ENCODE results near the gene SLC6A8. TPM values are rescaled to one million over a fixed set of nuclear protein-coding genes. Genes with fewer than 3 reads are reported as not detected.

The SLC6A8 gene
- total and polyA plus RNA-seq, 2 of the 4 experiments (the other 2 are of a cell fraction) = 7.2 to 25.5 TPM

GRCh38 chrX:153665726-153666306 lies 21.9 kb upstream of the SLC6A8 start:
- ChIA-PET CTCF (interaction anchor here (0.6 to 2.5 kb wide), 3 partner anchors 48 to 111 kb away, joined by 3 to 16 read pairs (median 4); no protein-coding TSS in a partner anchor), POLR2A (ENCODE audit: unreplicated experiment) (no interaction called here)
- DNase-seq (no peak), ATAC-seq (ENCODE audit: low read depth) (no peak)
- no peak overlapping the region for H2BK20ac ChIP-seq (ENCODE audit: low read depth, low read length)
- in situ Hi-C loops (cut with MboI; ENCODE audit: low sequenced_read_pairs) (loop anchor here (5.0 to 25.0 kb wide), 2 partner anchors 109 to 704 kb away; no protein-coding TSS in a partner anchor), dilution Hi-C loops (cut with HindIII; ENCODE audit: low sequenced_read_pairs, unreplicated experiment) (no loop called here), intact Hi-C loops (cut with micrococcal nuclease) (loop anchor here (5.0 kb wide), 2 partner anchors 634 to 724 kb away; no protein-coding TSS in a partner anchor)
- H4K91ac ChIP-seq (ENCODE audit: insufficient read depth, low read depth, low read length) = no peak overlapping the region
- no peak overlapping the region for H2AK9ac ChIP-seq (replicated peaks; ENCODE audit: low read depth, low read length, poor library complexity)
- BruUV-seq (replicated peaks) = no TSS peak
- H3K4me3 ChIP-seq (ENCODE audit: insufficient read depth, low read depth, low read length) = no peak overlapping the region
- 80% methylated on average over 1 of the region's 9 CpGs; no CpG with 5 or more reads in 1 of the 2 experiments for WGBS, 2 experiments (ENCODE audit: extremely low coverage in 2 of 2, insufficient read length in 1 of 2)
- no peak overlapping the region for H3K9ac ChIP-seq (ENCODE audit: low read depth, low read length)
- no peaks in the 10 kb centered on the region for H3K36me3 ChIP-seq (ENCODE audit: control insufficient read depth, insufficient read depth, low read length)
- no peak overlapping the region for H3K23ac ChIP-seq (ENCODE audit: low read depth, low read length)
- H3K18ac ChIP-seq (ENCODE audit: low read depth, low read length) = no peak overlapping the region
- H4K20me1 ChIP-seq (ENCODE audit: insufficient read depth, low read length) = no peaks in the 10 kb centered on the region; the same call in 1 of the 2 replicates
- no peak overlapping the region for H4K8ac ChIP-seq (ENCODE audit: low read depth in 2 of 2, low read length in 2 of 2)
- no peaks in the 10 kb centered on the region for H3K4me1 ChIP-seq (ENCODE audit: control insufficient read depth, insufficient read depth, low read length)
- peaks cover 2% of the 10 kb centered on the region for H3K9me3 ChIP-seq (ENCODE audit: control insufficient read depth, insufficient read depth, low read length)
- no peak overlapping the region for H2AFZ ChIP-seq (replicated peaks; ENCODE audit: low read length, poor library complexity)
- no peak overlapping the region for H3K56ac ChIP-seq (ENCODE audit: extremely low read depth, insufficient read depth, low read length)
- H3K27me3 ChIP-seq (ENCODE audit: control insufficient read depth, insufficient read depth, low read length) = peaks cover 16% of the 10 kb centered on the region
- no peaks in the 10 kb centered on the region for H3K79me1 ChIP-seq (ENCODE audit: low read depth in 1 of 2, low read length in 2 of 2)
- H3K14ac ChIP-seq (replicated peaks; ENCODE audit: low read depth, low read length) = no peak overlapping the region
- H4K5ac ChIP-seq (ENCODE audit: low read depth, low read length) = no peak overlapping the region
- no peak overlapping the region for H2BK120ac ChIP-seq (ENCODE audit: low read depth, low read length)
- no peak overlapping the region for H3K4ac ChIP-seq (ENCODE audit: low read depth, low read length)
- no peak overlapping the region for H2BK15ac ChIP-seq (ENCODE audit: low read depth, low read length)
- H3K27ac ChIP-seq (ENCODE audit: insufficient read depth, low read length) = no peak overlapping the region
- no peak overlapping the region for H2AK5ac ChIP-seq (ENCODE audit: low read depth, low read length)
- H2BK5ac ChIP-seq (ENCODE audit: low read depth, low read length, poor library complexity, severe bottlenecking) = no peak overlapping the region
- no peak overlapping the region for H3K4me2 ChIP-seq (ENCODE audit: low read depth, low read length)
- H3K9me1 ChIP-seq (ENCODE audit: insufficient read depth, low read length) = no peaks in the 10 kb centered on the region; the same call in 1 of the 2 replicates
- no peak for TF ChIP-seq CTCF (conservative IDR thresholded peaks at IDR 0.05; ENCODE audit: low read depth, low read length)
- TF ChIP-seq RAD21 (IDR thresholded peaks at IDR 0.05; ENCODE audit: low read length) = no peak
- TF ChIP-seq FOS (IDR thresholded peaks at IDR 0.05; ENCODE audit: low read depth, low read length) = no peak
- TF ChIP-seq NFE2L2 (IDR thresholded peaks at IDR 0.05; ENCODE audit: low read depth, low read length) = no peak
- no peak for TF ChIP-seq MAZ (IDR thresholded peaks at IDR 0.05; ENCODE audit: borderline replicate concordance, low read depth, low read length)
- TF ChIP-seq ELK1 (IDR thresholded peaks at IDR 0.05; ENCODE audit: borderline replicate concordance, low read depth, low read length) = no peak
- no peak for TF ChIP-seq MXI1 (IDR thresholded peaks at IDR 0.05; ENCODE audit: borderline replicate concordance, low read depth, low read length)
- no peak for TF ChIP-seq MAFK (IDR thresholded peaks at IDR 0.05; ENCODE audit: low read depth, low read length)
- TF ChIP-seq SMC3 (IDR thresholded peaks at IDR 0.05; ENCODE audit: low read depth, low read length) = no peak
- no peak for TF ChIP-seq CHD1 (IDR thresholded peaks at IDR 0.05; ENCODE audit: low read depth, low read length)
- TF ChIP-seq BHLHE40 (IDR thresholded peaks at IDR 0.05; ENCODE audit: low read depth, low read length) = no peak
- no peak for TF ChIP-seq USF2 (IDR thresholded peaks at IDR 0.05; ENCODE audit: low read depth, low read length)
- TF ChIP-seq CEBPB (IDR thresholded peaks at IDR 0.05; ENCODE audit: low read depth, low read length) = no peak
